Neural progenitor cell (in vitro differentiated cells): ENCODE results near the gene TRIP12.

Experiments used
- CTCF ChIP-seq: fragments of 200-600 bp; sonication (generic); IDR thresholded peaks from 2 replicates; pipeline ENCODE4 v1.5.1; 2017; ENCODE audit warnings: antibody characterized with exemption, mild to moderate bottlenecking
- EZH2 ChIP-seq: fragments of 200-600 bp; sonication (generic); IDR thresholded peaks from 2 replicates; pipeline ENCODE4 v1.6.1; 2017; ENCODE audit warnings: antibody characterized with exemption, mild to moderate bottlenecking, moderate library complexity

- TF ChIP-seq CTCF (no peak), EZH2 (no peak)
Measured at GRCh38 chr2:229849073-229849472, 72.7 kb downstream of the TRIP12 start.
